Loucy (cell line): ENCODE data around the gene PLEKHF1.
A peak's percentile ranks its signal among the peaks of the same experiment; 100 is the strongest.

Source experiments
- H2AFZ ChIP-seq: fragments of 200-600 bp; sonication (generic); 2 replicates; pipeline ENCODE4 v1.6.0; 2016; ENCODE audit warnings: antibody characterized with exemption, mild to moderate bottlenecking, low read length, moderate library complexity
- H3F3A ChIP-seq: fragments of 200-600 bp; 2 replicates; pipeline ENCODE4 v1.6.0; 2016; ENCODE audit warnings: antibody characterized with exemption, low read depth, mild to moderate bottlenecking
- H3K27me3 ChIP-seq: fragments of 200-600 bp; sonication (generic); 2 replicates; pipeline ENCODE4 v1.6.1; 2014; ENCODE audit warnings: low read length, mild to moderate bottlenecking; ENCODE audit not compliant: insufficient read depth, poor library complexity, severe bottlenecking
- H3K36me3 ChIP-seq: fragments of 200-600 bp; sonication (generic); 2 replicates; pipeline ENCODE4 v1.6.1; 2016; ENCODE audit warnings: low read length; ENCODE audit not compliant: insufficient read depth
- H3K4me1 ChIP-seq: fragments of 200-600 bp; sonication (generic); 2 replicates; pipeline ENCODE4 v1.5.1; 2014; ENCODE audit warnings: low read length, mild to moderate bottlenecking; ENCODE audit not compliant: insufficient read depth, poor library complexity, severe bottlenecking
- H3K4me2 ChIP-seq: fragments of 200-600 bp; sonication (generic); 2 replicates; pipeline ENCODE4 v1.6.0; 2014; ENCODE audit warnings: antibody characterized with exemption, low read length, low read depth, mild to moderate bottlenecking; ENCODE audit not compliant: poor library complexity, severe bottlenecking
- H3K4me3 ChIP-seq: fragments of 200-600 bp; sonication (generic); 2 replicates; pipeline ENCODE4 v1.5.1; 2014; ENCODE audit warnings: low read length, mild to moderate bottlenecking, mixed read lengths; ENCODE audit not compliant: poor library complexity, severe bottlenecking
- H3K79me2 ChIP-seq: fragments of 200-600 bp; sonication (generic); 2 replicates; pipeline ENCODE4 v1.6.1; 2014; ENCODE audit warnings: low read length; ENCODE audit not compliant: insufficient read depth
- H3K9ac ChIP-seq: fragments of 200-600 bp; sonication (generic); 2 replicates; pipeline ENCODE4 v1.6.0; 2014; ENCODE audit warnings: mild to moderate bottlenecking, low read depth, low read length, moderate library complexity; ENCODE audit not compliant: poor library complexity, severe bottlenecking
- H3K9me2 ChIP-seq: fragments of 200-600 bp; sonication (generic); replicated peaks from 2 replicates; pipeline ENCODE4 v1.6.1; 2016; ENCODE audit warnings: low read depth, low read length, mixed read lengths
- H3K9me3 ChIP-seq: fragments of 200-600 bp; sonication (generic); 2 replicates; pipeline ENCODE4 v1.6.1; 2014; ENCODE audit warnings: mild to moderate bottlenecking, antibody characterized with exemption, low read length, low read depth; ENCODE audit not compliant: insufficient read depth
- H4K20me1 ChIP-seq: fragments of 200-600 bp; sonication (generic); 2 replicates; pipeline ENCODE4 v1.6.0; 2014; ENCODE audit warnings: antibody characterized with exemption, low read length, mild to moderate bottlenecking; ENCODE audit not compliant: insufficient read depth, poor library complexity, severe bottlenecking
- EZH2phosphoT487 ChIP-seq: fragments of 200-600 bp; IDR thresholded peaks from 2 replicates; pipeline ENCODE4 v1.6.1; 2018; ENCODE audit warnings: antibody characterized with exemption, mild to moderate bottlenecking, moderate library complexity, borderline replicate concordance
- TF ChIP-seq, protein P1 (sequence below): fragments of 200-600 bp; sonication (generic); conservative IDR thresholded peaks from 2 replicates; pipeline ENCODE4 v1.5.1; 2014; ENCODE audit warnings: mild to moderate bottlenecking, antibody characterized with exemption, low read length

PLEKHF1 gene

DNA sequence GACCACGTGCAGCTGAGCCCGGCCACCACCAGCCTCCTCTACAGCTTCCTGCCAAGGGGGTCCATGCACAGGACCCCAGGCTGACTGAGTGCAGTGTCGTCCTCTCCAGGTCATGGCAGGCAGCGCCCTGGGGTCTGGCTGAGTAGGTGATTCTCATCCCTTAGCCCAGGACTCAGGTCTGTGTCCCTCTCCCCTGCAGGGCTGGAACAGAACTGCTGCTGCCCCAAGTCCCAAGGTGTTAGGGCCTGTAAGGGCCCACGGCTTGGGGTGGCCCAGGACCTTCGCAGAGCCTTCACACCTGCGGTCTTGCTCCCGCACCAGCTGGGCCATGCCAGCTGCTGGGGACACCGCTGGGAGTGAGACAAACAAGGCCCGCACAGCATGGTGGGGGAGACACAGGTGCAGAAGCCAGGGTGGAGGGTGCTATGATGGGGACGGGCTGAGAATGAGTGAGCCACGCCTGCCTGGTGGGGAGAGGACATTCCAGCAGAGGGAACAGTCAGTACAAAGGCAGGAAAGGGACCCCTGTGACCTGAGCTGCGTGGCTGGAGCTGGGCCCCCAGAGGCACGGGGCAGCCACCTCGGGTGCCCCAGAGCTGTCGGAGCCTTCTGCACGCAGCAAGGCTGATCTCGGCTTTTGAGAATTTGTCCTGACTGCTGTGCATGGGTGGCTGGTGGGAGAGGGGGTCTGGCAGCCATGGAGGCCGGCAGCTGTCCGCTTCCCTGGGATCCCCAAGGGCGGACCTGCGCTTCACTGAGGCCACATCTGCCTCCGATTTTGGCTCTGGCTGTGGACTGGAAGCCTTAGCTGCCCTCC lies 11.9 kb downstream of the PLEKHF1 start:
- peaks cover 28% of the 10 kb centered on the region; the same call in 1 of the 2 replicates for H3K79me2 ChIP-seq
- no peaks in the 10 kb centered on the region for H3K9me2 ChIP-seq
- H3K27me3 ChIP-seq: no peaks in the 10 kb centered on the region
- H3K4me3 ChIP-seq: no peak overlapping the region
- no peaks in the 10 kb centered on the region for H3K9me3 ChIP-seq
- H2AFZ ChIP-seq: no peak overlapping the region
- no peaks in the 10 kb centered on the region for H4K20me1 ChIP-seq
- no peak overlapping the region for H3K9ac ChIP-seq
- TF ChIP-seq, protein P1, sequence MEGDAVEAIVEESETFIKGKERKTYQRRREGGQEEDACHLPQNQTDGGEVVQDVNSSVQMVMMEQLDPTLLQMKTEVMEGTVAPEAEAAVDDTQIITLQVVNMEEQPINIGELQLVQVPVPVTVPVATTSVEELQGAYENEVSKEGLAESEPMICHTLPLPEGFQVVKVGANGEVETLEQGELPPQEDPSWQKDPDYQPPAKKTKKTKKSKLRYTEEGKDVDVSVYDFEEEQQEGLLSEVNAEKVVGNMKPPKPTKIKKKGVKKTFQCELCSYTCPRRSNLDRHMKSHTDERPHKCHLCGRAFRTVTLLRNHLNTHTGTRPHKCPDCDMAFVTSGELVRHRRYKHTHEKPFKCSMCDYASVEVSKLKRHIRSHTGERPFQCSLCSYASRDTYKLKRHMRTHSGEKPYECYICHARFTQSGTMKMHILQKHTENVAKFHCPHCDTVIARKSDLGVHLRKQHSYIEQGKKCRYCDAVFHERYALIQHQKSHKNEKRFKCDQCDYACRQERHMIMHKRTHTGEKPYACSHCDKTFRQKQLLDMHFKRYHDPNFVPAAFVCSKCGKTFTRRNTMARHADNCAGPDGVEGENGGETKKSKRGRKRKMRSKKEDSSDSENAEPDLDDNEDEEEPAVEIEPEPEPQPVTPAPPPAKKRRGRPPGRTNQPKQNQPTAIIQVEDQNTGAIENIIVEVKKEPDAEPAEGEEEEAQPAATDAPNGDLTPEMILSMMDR: peak; percentile 18; the same call in 1 of the 2 replicates
- TF ChIP-seq EZH2phosphoT487: no peak
- no peak overlapping the region for H3K4me2 ChIP-seq
- peaks cover 27% of the 10 kb centered on the region; the same call in 1 of the 2 replicates for H3K36me3 ChIP-seq
- peaks cover 41% of the 10 kb centered on the region for H3K4me1 ChIP-seq
- H3F3A ChIP-seq: no peaks in the 10 kb centered on the region

DNA sequence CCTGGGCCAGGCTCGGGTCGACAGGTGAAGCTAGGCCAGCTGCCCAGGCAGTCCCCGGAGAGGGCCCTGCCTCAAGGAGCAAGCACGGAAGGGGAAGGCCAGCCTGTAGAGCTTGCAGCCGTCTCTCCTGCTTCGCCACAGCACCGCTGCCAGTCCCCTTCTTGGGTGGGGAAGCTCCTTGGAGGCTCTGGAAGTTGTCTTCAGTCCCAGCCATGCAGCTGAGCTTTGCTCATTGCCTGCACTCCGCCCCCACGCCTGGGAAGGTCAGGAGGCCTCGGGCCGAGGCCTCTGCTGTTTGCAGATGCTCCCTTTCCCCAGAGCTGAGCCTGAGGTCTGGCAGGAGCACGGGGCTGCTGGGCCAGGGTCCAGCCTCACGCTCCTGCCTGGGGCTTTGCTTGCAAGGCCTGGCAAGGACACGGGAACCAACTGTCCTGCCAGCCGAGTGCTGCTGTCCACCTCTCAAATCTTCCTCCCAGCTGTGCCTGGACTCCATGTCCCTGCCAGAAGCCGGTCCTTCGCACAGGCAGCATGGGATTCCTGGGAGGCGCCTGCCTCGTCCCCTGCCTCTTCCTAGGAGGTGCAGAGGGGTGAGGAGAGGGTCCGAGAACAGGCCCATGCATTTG lies 13.3 kb downstream of the PLEKHF1 start:
- Histone ChIP-seq H2AFZ (no peak overlapping the region), H3K27me3 (no peaks in the 10 kb centered on the region), H3K36me3 (peaks cover 27% of the 10 kb centered on the region; the same call in 1 of the 2 replicates), H3K4me3 (no peak overlapping the region), H3K79me2 (peaks cover 14% of the 10 kb centered on the region; the same call in 1 of the 2 replicates), H3K9me2 (no peaks in the 10 kb centered on the region), H3K4me2 (no peak overlapping the region), H3K4me1 (peaks cover 36% of the 10 kb centered on the region), H3F3A (no peaks in the 10 kb centered on the region), H4K20me1 (no peaks in the 10 kb centered on the region), H3K9me3 (no peaks in the 10 kb centered on the region), H3K9ac (no peak overlapping the region)
- no peak for TF ChIP-seq EZH2phosphoT487
- TF ChIP-seq, protein P1: no peak

DNA sequence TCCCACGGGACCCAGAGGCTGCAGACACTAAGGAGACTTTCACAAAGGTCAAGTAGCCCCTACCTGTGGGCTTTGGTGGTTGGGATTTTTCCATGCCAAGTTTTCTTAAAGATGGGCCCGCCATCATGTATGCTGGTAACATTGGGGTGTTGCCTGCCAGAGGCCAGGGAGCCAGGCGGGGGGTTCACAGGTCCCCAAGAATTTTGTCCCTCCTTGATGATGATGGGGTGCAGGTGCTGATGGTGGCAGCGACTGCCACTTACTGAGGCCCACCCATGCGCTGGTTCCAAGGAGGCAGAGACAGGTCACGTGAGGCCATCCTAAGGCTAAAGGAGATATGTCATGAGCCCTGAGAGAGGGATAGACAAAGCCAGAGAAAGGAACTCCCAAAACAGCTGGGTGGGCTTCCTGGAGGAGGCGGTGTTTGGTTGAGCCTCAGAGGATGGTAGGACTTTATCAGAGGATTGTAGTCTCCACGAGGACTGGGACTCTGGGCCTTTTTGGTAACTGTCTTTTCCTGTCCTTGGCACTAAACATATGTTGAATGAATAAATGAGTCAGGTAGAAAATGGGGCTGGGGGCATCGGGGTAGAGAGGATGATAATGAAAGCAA lies 14.4 kb downstream of the PLEKHF1 start:
- peak overlapping the region; percentile 53 for H3K4me3 ChIP-seq
- TF ChIP-seq EZH2phosphoT487: no peak
- TF ChIP-seq, protein P1: no peak
- H3K4me2 ChIP-seq: peak overlapping the region; percentile 69
- peaks cover 35% of the 10 kb centered on the region for H3K4me1 ChIP-seq
- no peaks in the 10 kb centered on the region for H4K20me1 ChIP-seq
- no peaks in the 10 kb centered on the region for H3K27me3 ChIP-seq
- H2AFZ ChIP-seq: no peak overlapping the region
- peaks cover 5% of the 10 kb centered on the region; the same call in 1 of the 2 replicates for H3K79me2 ChIP-seq
- peak overlapping the region; percentile 69 for H3K9ac ChIP-seq
- no peaks in the 10 kb centered on the region for H3F3A ChIP-seq
- H3K9me2 ChIP-seq: no peaks in the 10 kb centered on the region
- peaks cover 16% of the 10 kb centered on the region; the same call in 1 of the 2 replicates for H3K36me3 ChIP-seq
- H3K9me3 ChIP-seq: no peaks in the 10 kb centered on the region
